Spleen (tissue), 11 donors: ENCODE measurements around the gene DRGX. TPM values are rescaled to one million over a fixed set of nuclear protein-coding genes. Genes with fewer than 3 reads are reported as not detected.

ENCODE experiments used
- DNase-seq: peaks from one replicate; pipeline ENCODE4 v3.0.0-alpha.2; 2020
- H3K27ac ChIP-seq, 8 donors: fragments of 200-600 bp; sonication (generic) in 7 of 8; 1 replicate in 4 of 8; 2 replicates in 4 of 8; pipeline versions ENCODE4 v1.5.0 to v1.8.0; 2016 to 2021; ENCODE audit warnings: inconsistent platforms in 4 of 8, mild to moderate bottlenecking in 4 of 8, moderate library complexity in 1 of 8
- H3K27me3 ChIP-seq, 7 donors: fragments of 200-600 bp; sonication (generic) in 6 of 7; replicated peaks in 1 of 7; 1 replicate in 4 of 7; 2 replicates in 3 of 7; pipeline versions ENCODE4 v1.5.0 to v1.8.0; 2016 to 2021; ENCODE audit warnings: inconsistent platforms in 3 of 7, mild to moderate bottlenecking in 1 of 7
- H3K36me3 ChIP-seq, 6 donors: fragments of 200-600 bp; sonication (generic) in 5 of 6; 1 replicate in 4 of 6; 2 replicates in 2 of 6; pipeline versions ENCODE4 v1.5.0 to v1.8.0; 2016 to 2021; ENCODE audit warnings: inconsistent platforms in 2 of 6
- H3K4me1 ChIP-seq, 6 donors: fragments of 200-600 bp; sonication (generic) in 5 of 6; 1 replicate in 3 of 6; 2 replicates in 3 of 6; pipeline versions ENCODE4 v1.5.0 to v1.8.0; 2016 to 2021; ENCODE audit warnings: inconsistent platforms in 3 of 6
- H3K4me3 ChIP-seq, 8 donors: fragments of 200-600 bp; sonication (generic) in 7 of 8; 1 replicate in 4 of 8; 2 replicates in 4 of 8; pipeline versions ENCODE4 v1.5.0 to v1.8.0; 2016 to 2021; ENCODE audit warnings: inconsistent platforms in 4 of 8, mild to moderate bottlenecking in 4 of 8, moderate library complexity in 2 of 8
- H3K9me3 ChIP-seq, 8 donors: fragments of 200-600 bp; sonication (generic) in 7 of 8; 1 replicate in 4 of 8; 2 replicates in 4 of 8; pipeline versions ENCODE4 v1.5.0 to v1.8.0; 2016 to 2021; ENCODE audit warnings: inconsistent platforms in 4 of 8
- CTCF ChIP-seq, 11 experiments: fragments of 200-600 bp in 7 of 11; fragments of 450-650 bp in 4 of 11; sonication (generic) in 4 of 11; IDR thresholded peaks in 8 of 11; conservative IDR thresholded peaks in 3 of 11; 1 replicate in 7 of 11; 2 replicates in 4 of 11; pipeline versions ENCODE4 v1.4.0 to v1.8.0; 2016 to 2021; ENCODE audit warnings: antibody characterized with exemption in 11 of 11, inconsistent platforms in 4 of 11, mild to moderate bottlenecking in 1 of 11
- POLR2A ChIP-seq, 3 donors: fragments of 450-650 bp; IDR thresholded peaks; one replicate each; pipeline ENCODE4 v1.5.1; 2017; ENCODE audit warnings: antibody characterized with exemption in 3 of 3, mild to moderate bottlenecking in 1 of 3
- POLR2AphosphoS5 ChIP-seq, 3 donors: sonication (generic); formaldehyde crosslinking; IDR thresholded peaks; one replicate each; pipeline ENCODE4 v1.5.1; 2017; ENCODE audit warnings: antibody characterized with exemption in 3 of 3
- WGBS, 5 donors: extraction: QIAGEN DNeasy Blood & Tissue Kit in 3 of 5; methylation state at CpG; one replicate each; pipeline versions ENCODE4 v1.1.5 to v1.1.7; 2013 to 2018; 5-methylcytosine and 5-hydroxymethylcytosine counted together
- intact Hi-C: fragments of 100-400 bp; cut with DNase I; formaldehyde crosslinking; loops from one replicate; pipeline ENCODE4 v1.15.0; 2023; ENCODE audit warnings: low total_unique reads
- polyA plus RNA-seq, 3 donors: library from polyadenylated mRNA; stranded (reverse); fragments of 200-250 nt; gene quantifications; one replicate each; pipeline ENCODE4 v1.2.1, GENCODE V29; 2013
- total RNA-seq, 7 donors: library from RNA; depleted of rRNA in 3 of 7; stranded (reverse); fragments of >200 nt in 3 of 7; fragmentation: NEBNext Ultra II Directional in 4 of 7; extraction: Animal tissue kit (Norgen Biotek cat#: 25700) in 4 of 7; gene quantifications; one replicate each; pipeline versions ENCODE4 v1.1.0 to v1.2.1, GENCODE V29; 2016 to 2021
- donor health status: healthy with polysubstance abuse.
- donor health status: DM: no; HTN: no; CAD: no; lungs with moderate emphysema.
- donor health status: DM: no; HTN: no; CAD: no.
- donor health status: Bipolar disorder and iron deficiency.
- donor health status: healthy.
- donor health status: DM: no; HTN: no; CAD: no.
- donor health status: DM: yes; HTN: yes; CAD: no.

The DRGX gene
- total and polyA plus RNA-seq, 10 donors = 0.03 to 0.11 TPM; not detected in 8

- no peak for DNase-seq
- intact Hi-C loops = no loop called here
- 74 to 85% (median 81%) methylated on average over 2 of the region's 2 CpGs for WGBS, 5 donors
- no peaks in the 10 kb centered on the region for H3K9me3 ChIP-seq
- H3K27me3 ChIP-seq = peaks cover 0 to 43% (median 0%) of the 10 kb centered on the region in 7 donors
- no peak overlapping the region for H3K27ac ChIP-seq
- H3K4me3 ChIP-seq = no peak overlapping the region
- no peaks in the 10 kb centered on the region for H3K36me3 ChIP-seq
- TF ChIP-seq CTCF (IDR thresholded peaks at IDR 0.05 in 8 of 11, conservative IDR thresholded peaks at IDR 0.05 in 3 of 11) (no peak), POLR2AphosphoS5 (IDR thresholded peaks at IDR 0.05) (no peak), POLR2A (IDR thresholded peaks at IDR 0.05) (no peak)
- no peaks in the 10 kb centered on the region for H3K4me1 ChIP-seq
Measured at GRCh38 chr10:49414496-49414895, 18.6 kb upstream of the DRGX start.

- H3K27me3 ChIP-seq = peaks cover 0 to 46% (median 0%) of the 10 kb centered on the region in 7 donors
- H3K9me3 ChIP-seq = no peaks in the 10 kb centered on the region
- WGBS, 5 donors = 79 to 97% (median 90%) methylated on average over 4 of the region's 4 CpGs
- no peaks in the 10 kb centered on the region for H3K36me3 ChIP-seq
- H3K27ac ChIP-seq = no peak overlapping the region
- no peak overlapping the region for H3K4me3 ChIP-seq
- intact Hi-C loops = no loop called here
- TF ChIP-seq POLR2A (IDR thresholded peaks at IDR 0.05) (no peak), CTCF (IDR thresholded peaks at IDR 0.05 in 8 of 11, conservative IDR thresholded peaks at IDR 0.05 in 3 of 11) (no peak), POLR2AphosphoS5 (IDR thresholded peaks at IDR 0.05) (no peak)
- H3K4me1 ChIP-seq = peaks cover 0 to 2% (median 0%) of the 10 kb centered on the region in 6 donors
- DNase-seq = no peak
Measured at GRCh38 chr10:49412571-49412970, 16.7 kb upstream of the DRGX start.

- intact Hi-C loops = no loop called here
- DNase-seq = no peak
- WGBS, 5 donors = 69 to 80% (median 74%) methylated on average over 7 of the region's 7 CpGs
- Histone ChIP-seq H3K27me3 (peaks cover 0 to 63% (median 0%) of the 10 kb centered on the region in 7 donors), H3K9me3 (no peaks in the 10 kb centered on the region), H3K36me3 (no peaks in the 10 kb centered on the region), H3K4me3 (no peak overlapping the region), H3K27ac (no peak overlapping the region), H3K4me1 (peaks cover 0 to 4% (median 0%) of the 10 kb centered on the region in 6 donors)
- TF ChIP-seq CTCF (IDR thresholded peaks at IDR 0.05 in 8 of 11, conservative IDR thresholded peaks at IDR 0.05 in 3 of 11) (no peak), POLR2AphosphoS5 (IDR thresholded peaks at IDR 0.05) (no peak), POLR2A (IDR thresholded peaks at IDR 0.05) (no peak)
Measured at GRCh38 chr10:49410365-49411074, 14.6 kb upstream of the DRGX start.

- Histone ChIP-seq H3K27me3 (peaks cover 0 to 71% (median 0%) of the 10 kb centered on the region in 7 donors), H3K27ac (no peak overlapping the region), H3K36me3 (no peaks in the 10 kb centered on the region), H3K4me3 (no peak overlapping the region), H3K9me3 (no peaks in the 10 kb centered on the region), H3K4me1 (peaks cover 0 to 4% (median 0%) of the 10 kb centered on the region in 6 donors)
- intact Hi-C loops = loop anchor here (5.0 kb wide), 1 partner anchor 103 kb away; no protein-coding TSS in a partner anchor
- no peak for TF ChIP-seq POLR2A (IDR thresholded peaks at IDR 0.05)
- TF ChIP-seq POLR2AphosphoS5 (IDR thresholded peaks at IDR 0.05) = no peak
- TF ChIP-seq CTCF (IDR thresholded peaks at IDR 0.05 in 8 of 11, conservative IDR thresholded peaks at IDR 0.05 in 3 of 11) = no peak
- 75 to 94% (median 88%) methylated on average over 4 of the region's 4 CpGs for WGBS, 5 donors
- DNase-seq = no peak
Measured at GRCh38 chr10:49409755-49410154, 13.9 kb upstream of the DRGX start.
